Measurements from ENCODE around the gene LPAR5. TPM values are rescaled to one million over a fixed set of nuclear protein-coding genes. Genes with fewer than 3 reads are reported as not detected.

LPAR5 gene
- total and polyA plus RNA-seq, 2 experiments from 2014 or later, result 0.32 to 0.38 TPM

DNA sequence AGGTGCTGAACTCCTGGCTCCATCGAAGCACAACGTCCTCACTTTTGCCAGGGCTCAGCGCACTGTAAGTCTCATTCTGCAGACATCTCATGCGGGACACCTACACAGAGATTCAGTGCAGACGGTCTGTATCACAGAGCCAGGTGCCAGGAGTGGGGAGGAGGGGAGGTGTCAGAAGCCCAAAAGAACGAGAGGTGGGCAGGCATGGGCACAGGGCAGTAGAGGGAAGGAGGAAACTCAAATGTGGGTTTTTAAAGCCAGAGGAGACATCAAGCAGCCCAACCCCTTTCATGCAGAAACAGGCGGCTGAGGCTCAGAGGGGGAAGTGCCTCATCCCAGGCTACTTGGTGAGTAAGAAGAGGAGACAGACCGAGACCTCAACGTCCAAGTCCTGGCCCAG, 2.5 kb upstream of the LPAR5 start (continued):
- TF ChIP-seq ZNF462 (CRISPR knock-in tag; IDR thresholded peaks at IDR 0.05) (no peak), EZH2phosphoT487 (IDR thresholded peaks at IDR 0.05; ENCODE audit: unreplicated experiment) (no peak), EZH2 (IDR thresholded peaks at IDR 0.05; ENCODE audit: low read depth, unreplicated experiment) (no peak), NANOG (IDR thresholded peaks at IDR 0.05; ENCODE audit: borderline replicate concordance) (no peak), CREB1 (CRISPR knock-in tag; IDR thresholded peaks at IDR 0.05; ENCODE audit: low read depth) (no peak)

DNA sequence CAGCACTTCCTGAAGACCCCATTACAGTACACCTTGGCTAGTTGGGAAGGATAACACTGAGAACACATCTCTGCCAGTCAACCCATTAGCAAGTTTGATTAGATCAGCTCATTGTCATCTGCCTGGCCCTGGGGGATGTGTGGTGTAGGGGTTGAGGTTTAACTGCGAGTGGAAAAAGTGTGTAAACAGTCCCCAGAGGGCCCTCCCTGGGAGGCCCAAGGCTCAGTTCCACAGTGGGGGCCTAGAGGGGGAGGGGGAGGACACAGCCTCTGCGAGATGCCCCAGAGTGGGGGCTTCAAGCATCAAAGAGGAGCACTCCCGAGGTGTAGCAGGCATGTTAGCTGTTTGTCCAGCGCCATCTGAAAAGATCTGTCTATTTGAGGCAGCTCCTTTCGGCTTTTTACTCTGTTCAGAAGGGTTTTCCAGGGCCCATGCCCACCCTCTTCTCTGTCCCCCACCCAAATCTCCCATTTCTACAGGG, 344 bp downstream of the LPAR5 start:
- no peaks in the 10 kb centered on the region for H3K36me3 ChIP-seq (ENCODE audit: insufficient read depth)
- ATAC-seq (no peak; the same call in 2 of the 3 replicates), DNase-seq (ENCODE audit: low spot score) (no peak)
- no peaks in the 10 kb centered on the region for H4K20me1 ChIP-seq (replicated peaks; ENCODE audit: insufficient read depth)
- H3K4me2 ChIP-seq, result 0 out of 2 replicates have a peak overlapping the region, but pooled peaks have one; percentile 43
- H3K4me1 ChIP-seq (ENCODE audit: insufficient read depth), result no peaks in the 10 kb centered on the region
- H3K4me3 ChIP-seq, result 0 out of 2 replicates have a peak overlapping the region, but pooled peaks have one; percentile 17
- no peak overlapping the region for H3K4me3 Mint-ChIP-seq
- no peaks in the 10 kb centered on the region; the same call in 2 of the 3 replicates for H3K36me3 Mint-ChIP-seq (ENCODE audit: low read depth)
- H3K27ac Mint-ChIP-seq, result no peak overlapping the region
- H3K27me3 ChIP-seq (ENCODE audit: insufficient read depth), result no peaks in the 10 kb centered on the region
- H3K9me2 ChIP-seq (ENCODE audit: insufficient read depth), result no peaks in the 10 kb centered on the region
- H3K9me3 Mint-ChIP-seq, result no peaks in the 10 kb centered on the region
- no peak overlapping the region for H3K27ac ChIP-seq (ENCODE audit: low read depth)
- H3K27me3 Mint-ChIP-seq (ENCODE audit: insufficient read depth, low read depth, poor library complexity), result peaks cover 27% of the 10 kb centered on the region
- H3F3A ChIP-seq (replicated peaks; ENCODE audit: low read depth), result 0 out of 2 replicates have a peak, but pooled peaks cover 3% of the 10 kb centered on the region
- peak overlapping the region; percentile 80 for H2AFZ ChIP-seq
- H3K4me1 Mint-ChIP-seq, result peaks cover 18% of the 10 kb centered on the region; the same call in 2 of the 3 replicates
- no peaks in the 10 kb centered on the region for H3K79me2 ChIP-seq (replicated peaks; ENCODE audit: insufficient read depth)
- TF ChIP-seq EZH2 (IDR thresholded peaks at IDR 0.05; ENCODE audit: low read depth, unreplicated experiment), result no peak
- TF ChIP-seq, protein P1, sequence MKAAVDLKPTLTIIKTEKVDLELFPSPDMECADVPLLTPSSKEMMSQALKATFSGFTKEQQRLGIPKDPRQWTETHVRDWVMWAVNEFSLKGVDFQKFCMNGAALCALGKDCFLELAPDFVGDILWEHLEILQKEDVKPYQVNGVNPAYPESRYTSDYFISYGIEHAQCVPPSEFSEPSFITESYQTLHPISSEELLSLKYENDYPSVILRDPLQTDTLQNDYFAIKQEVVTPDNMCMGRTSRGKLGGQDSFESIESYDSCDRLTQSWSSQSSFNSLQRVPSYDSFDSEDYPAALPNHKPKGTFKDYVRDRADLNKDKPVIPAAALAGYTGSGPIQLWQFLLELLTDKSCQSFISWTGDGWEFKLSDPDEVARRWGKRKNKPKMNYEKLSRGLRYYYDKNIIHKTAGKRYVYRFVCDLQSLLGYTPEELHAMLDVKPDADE (IDR thresholded peaks at IDR 0.05), result no peak
- TF ChIP-seq ZNF462 (CRISPR knock-in tag; IDR thresholded peaks at IDR 0.05), result no peak
- no peak for TF ChIP-seq JUNB (IDR thresholded peaks at IDR 0.05; ENCODE audit: unreplicated experiment)
